Progenitor cell of endocrine pancreas (in vitro differentiated cells): ENCODE results near the gene AQP5. TPM values are rescaled to one million over a fixed set of nuclear protein-coding genes. Genes with fewer than 3 reads are reported as not detected.

Source experiments
- DNase-seq: peaks from one replicate; pipeline ENCODE4 v3.0.0; 2021; ENCODE audit warnings: low spot score; ENCODE audit not compliant: unreplicated experiment
- H3K27ac Mint-ChIP-seq: 2 replicates; pipeline ENCODE4 v1.8.0; 2021; ENCODE audit warnings: mild to moderate bottlenecking, moderate library complexity, mixed read lengths
- H3K27me3 Mint-ChIP-seq: 2 replicates; pipeline ENCODE4 v1.8.0; 2021; ENCODE audit warnings: mixed read lengths
- H3K36me3 Mint-ChIP-seq: 2 replicates; pipeline ENCODE4 v1.8.0; 2022; ENCODE audit warnings: mixed read lengths; ENCODE audit not compliant: insufficient read depth
- H3K4me1 Mint-ChIP-seq: 2 replicates; pipeline ENCODE4 v1.8.0; 2021; ENCODE audit warnings: low read depth, mixed read lengths
- H3K4me3 Mint-ChIP-seq: 2 replicates; pipeline ENCODE4 v1.8.0; 2021; ENCODE audit warnings: low read depth, mild to moderate bottlenecking, moderate library complexity, mixed read lengths
- H3K9me3 Mint-ChIP-seq: 2 replicates; pipeline ENCODE4 v1.8.0; 2021; ENCODE audit warnings: low read depth, mixed read lengths
- CTCF ChIP-seq: fragments of 200-600 bp; sonication (generic); IDR thresholded peaks from one replicate; pipeline ENCODE4 v1.5.0; 2021; ENCODE audit warnings: antibody characterized with exemption, mild to moderate bottlenecking; ENCODE audit not compliant: unreplicated experiment
- total RNA-seq: library from RNA; stranded (reverse); gene quantifications from 2 replicates; pipeline ENCODE4 v1.2.1, GENCODE V29; 2021

AQP5 gene
- total RNA-seq, 1 donor from 2014 or later: 1.8 TPM

GRCh38 chr12:49959685-49960473 lies 1.8 kb upstream of the AQP5 start:
- no peak for TF ChIP-seq CTCF
- no peaks in the 10 kb centered on the region for H3K36me3 Mint-ChIP-seq
- H3K27ac Mint-ChIP-seq: no peak overlapping the region
- peak overlapping the region; percentile 14 for H3K4me3 Mint-ChIP-seq
- H3K27me3 Mint-ChIP-seq: peaks cover 70% of the 10 kb centered on the region
- DNase-seq: no peak
- peaks cover 10% of the 10 kb centered on the region for H3K4me1 Mint-ChIP-seq
- no peaks in the 10 kb centered on the region for H3K9me3 Mint-ChIP-seq

- peaks cover 10% of the 10 kb centered on the region for H3K4me1 Mint-ChIP-seq
- no peak overlapping the region for H3K27ac Mint-ChIP-seq
- peaks cover 74% of the 10 kb centered on the region for H3K27me3 Mint-ChIP-seq
- DNase-seq: no peak
- H3K36me3 Mint-ChIP-seq: no peaks in the 10 kb centered on the region
- TF ChIP-seq CTCF: no peak
- H3K4me3 Mint-ChIP-seq: peak overlapping the region; percentile 14
- no peaks in the 10 kb centered on the region for H3K9me3 Mint-ChIP-seq
These were observed 1.1 kb upstream of the AQP5 start for GRCh38 chr12:49960474-49961110.

GRCh38 chr12:49961993-49962764 lies 507 bp downstream of the AQP5 start:
- Mint-ChIP-seq H3K4me1 (peaks cover 10% of the 10 kb centered on the region), H3K27ac (no peak overlapping the region), H3K36me3 (no peaks in the 10 kb centered on the region), H3K27me3 (peaks cover 76% of the 10 kb centered on the region), H3K9me3 (no peaks in the 10 kb centered on the region), H3K4me3 (no peak overlapping the region)
- no peak for TF ChIP-seq CTCF
- DNase-seq: no peak

- no peak overlapping the region for H3K4me3 Mint-ChIP-seq
- no peak for TF ChIP-seq CTCF
- H3K27ac Mint-ChIP-seq: no peak overlapping the region
- peaks cover 66% of the 10 kb centered on the region for H3K27me3 Mint-ChIP-seq
- no peak for DNase-seq
- no peaks in the 10 kb centered on the region for H3K9me3 Mint-ChIP-seq
- H3K36me3 Mint-ChIP-seq: no peaks in the 10 kb centered on the region
- H3K4me1 Mint-ChIP-seq: peaks cover 10% of the 10 kb centered on the region
These were observed 1.4 kb downstream of the AQP5 start for GRCh38 chr12:49962861-49963765.
